Activated T-cell treated with anti-CD3 and anti-CD28 coated beads, Interleukin-2, amount 50 U/mL, for 4 hours (primary cell): ENCODE measurements around the gene ERGIC3. TPM values are rescaled to one million over a fixed set of nuclear protein-coding genes. Genes with fewer than 3 reads are reported as not detected.

Source experiments
- ATAC-seq, 2 donors: fragments of 200-7000 bp; cut with Tn5 transposase; one replicate each; pipeline ENCODE4 v1.10.0; 2021
- DNase-seq: peaks from one replicate; pipeline ENCODE4 v3.0.0-alpha.2; 2020
- H3K27me3 Mint-ChIP-seq: one replicate; pipeline ENCODE4 v1.8.0; 2021; ENCODE audit warnings: low read depth, mixed read lengths
- H3K36me3 Mint-ChIP-seq: one replicate; pipeline ENCODE4 v1.8.0; 2022; ENCODE audit warnings: mixed read lengths; ENCODE audit not compliant: insufficient read depth
- H3K4me1 Mint-ChIP-seq: one replicate; pipeline ENCODE4 v1.8.0; 2021; ENCODE audit warnings: low read depth, mixed read lengths
- H3K4me3 Mint-ChIP-seq: one replicate; pipeline ENCODE4 v1.8.0; 2021; ENCODE audit warnings: mild to moderate bottlenecking, moderate library complexity, mixed read lengths
- H3K9me3 Mint-ChIP-seq: one replicate; pipeline ENCODE4 v1.8.0; 2021; ENCODE audit warnings: mixed read lengths
- total RNA-seq, 3 donors: library from RNA; stranded (reverse); gene quantifications; one replicate each; pipeline ENCODE4 v1.2.1, GENCODE V29; 2021

The ERGIC3 gene
- total RNA-seq = 100 to 1,000 TPM; 127 to 130 (median 128) TPM

DNA sequence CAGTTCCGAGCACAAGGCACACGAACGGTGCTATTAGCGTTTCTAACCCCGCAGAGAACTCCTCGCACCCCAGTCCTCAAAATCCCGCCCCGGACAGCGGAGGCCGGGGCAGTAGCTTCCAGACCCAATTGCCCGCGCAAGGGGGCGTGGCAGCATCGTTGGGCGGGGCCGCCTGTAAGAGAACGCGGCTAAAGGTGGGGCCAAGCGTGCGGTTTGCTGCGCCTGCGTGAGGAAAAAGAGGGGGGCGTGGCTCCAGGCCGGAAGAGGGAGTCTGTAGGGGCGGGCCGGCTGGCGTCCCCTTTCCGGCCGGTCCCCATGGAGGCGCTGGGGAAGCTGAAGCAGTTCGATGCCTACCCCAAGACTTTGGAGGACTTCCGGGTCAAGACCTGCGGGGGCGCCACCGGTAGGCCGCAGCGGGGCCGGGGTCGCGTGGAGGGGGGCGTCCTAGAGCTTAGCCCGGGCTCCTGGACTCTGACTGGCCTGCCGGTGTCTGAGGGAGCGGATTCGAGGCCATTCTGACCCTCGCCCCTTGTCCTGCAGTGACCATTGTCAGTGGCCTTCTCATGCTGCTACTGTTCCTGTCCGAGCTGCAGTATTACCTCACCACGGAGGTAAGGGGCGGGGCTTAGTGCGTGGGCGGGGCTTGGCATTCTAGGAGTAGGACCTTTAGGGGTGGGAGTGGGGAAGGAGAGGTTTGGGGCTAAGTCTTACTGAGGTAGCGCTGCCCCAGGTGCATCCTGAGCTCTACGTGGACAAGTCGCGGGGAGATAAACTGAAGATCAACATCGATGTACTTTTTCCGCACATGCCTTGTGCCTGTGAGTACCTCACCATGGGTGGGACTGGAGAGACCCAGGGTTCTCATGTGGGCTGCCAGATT is at the start of gene ERGIC3:
TSS of gene ERGIC3 (plus strand) at position 296 of the 880 bp plus-strand sequence. CDS start at position 316, 20 bp downstream.
- Mint-ChIP-seq H3K4me1 (peaks cover 15% of the 10 kb centered on the region), H3K4me3 (peak within 1 kb of the TSS; percentile 88), H3K36me3 (peaks cover 10% of the 10 kb centered on the region), H3K9me3 (no peaks in the 10 kb centered on the region), H3K27me3 (no peaks in the 10 kb centered on the region)
- ATAC-seq (peak; percentile 99), DNase-seq (peak; percentile 97)

DNA sequence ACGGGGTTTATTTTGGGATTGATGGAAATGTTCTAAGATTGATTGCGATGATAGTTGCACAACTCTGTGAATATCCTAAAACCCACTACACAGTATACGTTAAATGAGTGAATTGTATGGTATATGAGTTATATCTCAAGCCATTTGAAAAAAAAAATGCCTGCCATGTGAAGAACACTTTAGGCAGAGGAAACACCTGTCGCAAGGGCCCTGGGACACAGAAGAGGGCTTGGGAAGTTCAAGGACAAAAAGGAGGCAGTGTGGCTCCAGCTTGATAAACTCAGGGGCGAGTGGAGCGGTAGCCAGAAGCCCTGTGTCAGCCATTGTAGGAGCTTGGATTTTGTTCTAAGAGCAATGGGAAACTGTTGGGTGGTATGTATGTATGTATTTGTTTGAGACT is 49.5 kb upstream of the ERGIC3 start:
- Mint-ChIP-seq H3K4me3 (peak overlapping the region; percentile 98), H3K9me3 (no peaks in the 10 kb centered on the region), H3K4me1 (peaks cover 50% of the 10 kb centered on the region), H3K27me3 (no peaks in the 10 kb centered on the region), H3K36me3 (peaks cover 32% of the 10 kb centered on the region)
- no peak for ATAC-seq
- no peak for DNase-seq

DNA sequence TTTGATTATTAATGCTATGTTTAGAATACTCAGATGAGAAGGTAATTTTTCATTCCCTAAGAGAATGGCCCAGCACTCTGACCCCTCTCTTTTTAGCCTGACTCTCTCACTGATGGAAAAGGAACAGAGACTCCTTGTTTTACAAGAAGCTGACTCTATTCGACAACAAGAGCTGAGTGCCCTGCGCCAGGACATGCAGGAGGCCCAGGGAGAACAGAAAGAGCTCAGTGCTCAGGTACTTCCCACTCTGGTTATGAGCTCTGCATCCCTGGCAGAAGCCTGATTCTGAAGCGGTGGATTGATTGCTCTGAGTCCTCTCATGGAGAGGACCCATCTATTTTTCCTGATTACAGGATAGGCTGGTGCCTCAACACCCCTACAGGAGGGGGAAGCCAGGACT is 45.4 kb upstream of the ERGIC3 start:
- ATAC-seq = no peak
- no peaks in the 10 kb centered on the region for H3K27me3 Mint-ChIP-seq
- H3K4me1 Mint-ChIP-seq = peaks cover 20% of the 10 kb centered on the region
- H3K36me3 Mint-ChIP-seq = peaks cover 45% of the 10 kb centered on the region
- no peak overlapping the region for H3K4me3 Mint-ChIP-seq
- no peak for DNase-seq
- H3K9me3 Mint-ChIP-seq = no peaks in the 10 kb centered on the region

DNA sequence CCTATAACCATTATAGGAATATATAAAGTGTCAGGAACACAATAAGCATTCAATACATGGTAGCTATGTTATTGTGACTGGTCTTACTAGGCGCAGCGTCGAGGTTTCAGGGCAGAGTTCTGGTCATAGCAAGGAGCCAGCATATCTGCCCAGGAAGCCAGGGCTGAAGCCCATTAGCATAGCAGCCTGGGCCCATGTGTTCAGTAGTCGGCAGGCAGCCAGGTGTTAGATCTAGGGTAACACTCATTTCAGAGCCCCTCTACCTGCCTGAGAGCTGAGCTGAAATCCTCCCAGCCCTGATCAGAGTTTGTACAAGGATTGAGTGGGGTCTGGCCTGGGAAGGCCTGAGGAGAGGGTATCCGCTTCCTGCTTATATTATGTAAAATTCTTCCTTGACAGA is 44.6 kb upstream of the ERGIC3 start:
- ATAC-seq (no peak), DNase-seq (no peak)
- H3K27me3 Mint-ChIP-seq = no peaks in the 10 kb centered on the region
- H3K36me3 Mint-ChIP-seq = peaks cover 49% of the 10 kb centered on the region
- H3K9me3 Mint-ChIP-seq = no peaks in the 10 kb centered on the region
- H3K4me1 Mint-ChIP-seq = peaks cover 16% of the 10 kb centered on the region
- no peak overlapping the region for H3K4me3 Mint-ChIP-seq

DNA sequence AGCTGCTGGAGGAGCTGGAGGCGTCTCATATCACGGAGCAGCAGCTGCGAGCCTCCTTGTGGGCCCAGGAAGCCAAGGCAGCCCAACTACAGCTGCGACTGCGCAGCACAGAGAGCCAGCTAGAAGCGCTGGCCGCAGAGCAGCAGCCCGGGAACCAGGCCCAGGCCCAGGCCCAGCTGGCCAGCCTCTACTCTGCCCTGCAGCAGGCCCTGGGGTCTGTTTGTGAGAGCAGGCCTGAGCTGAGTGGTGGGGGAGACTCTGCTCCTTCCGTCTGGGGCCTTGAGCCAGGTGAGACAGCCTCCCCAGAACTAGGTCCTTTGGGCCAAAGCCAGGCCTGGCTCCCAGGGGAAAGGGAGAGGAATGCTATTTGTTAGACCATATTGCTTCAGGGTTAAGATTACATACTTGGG is 44.1 kb upstream of the ERGIC3 start:
- H3K4me1 Mint-ChIP-seq = peaks cover 14% of the 10 kb centered on the region
- peaks cover 53% of the 10 kb centered on the region for H3K36me3 Mint-ChIP-seq
- no peak overlapping the region for H3K4me3 Mint-ChIP-seq
- H3K27me3 Mint-ChIP-seq = no peaks in the 10 kb centered on the region
- DNase-seq (no peak), ATAC-seq (no peak)
- no peaks in the 10 kb centered on the region for H3K9me3 Mint-ChIP-seq

DNA sequence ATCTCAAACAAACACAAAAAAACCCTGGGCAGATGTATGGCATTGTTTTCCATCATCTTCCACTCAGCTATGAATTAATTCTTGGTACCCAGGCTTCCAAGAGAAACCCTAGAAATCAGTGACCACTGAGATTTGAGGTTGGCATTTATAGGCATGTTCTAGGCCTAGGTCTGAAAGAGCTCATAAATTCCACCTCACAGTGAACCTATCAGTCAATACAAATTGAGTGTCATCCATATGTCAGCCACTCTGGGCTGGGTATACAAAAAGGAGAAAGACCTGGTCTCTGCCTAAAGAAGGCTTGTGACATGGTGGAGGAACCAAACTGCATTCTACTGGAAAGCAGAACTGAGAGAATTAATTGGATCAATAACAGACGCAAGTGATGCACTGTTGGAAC is 42.6 kb upstream of the ERGIC3 start:
- Mint-ChIP-seq H3K9me3 (no peaks in the 10 kb centered on the region), H3K4me3 (no peak overlapping the region), H3K36me3 (peaks cover 59% of the 10 kb centered on the region), H3K4me1 (peaks cover 13% of the 10 kb centered on the region), H3K27me3 (no peaks in the 10 kb centered on the region)
- ATAC-seq (no peak), DNase-seq (no peak)

DNA sequence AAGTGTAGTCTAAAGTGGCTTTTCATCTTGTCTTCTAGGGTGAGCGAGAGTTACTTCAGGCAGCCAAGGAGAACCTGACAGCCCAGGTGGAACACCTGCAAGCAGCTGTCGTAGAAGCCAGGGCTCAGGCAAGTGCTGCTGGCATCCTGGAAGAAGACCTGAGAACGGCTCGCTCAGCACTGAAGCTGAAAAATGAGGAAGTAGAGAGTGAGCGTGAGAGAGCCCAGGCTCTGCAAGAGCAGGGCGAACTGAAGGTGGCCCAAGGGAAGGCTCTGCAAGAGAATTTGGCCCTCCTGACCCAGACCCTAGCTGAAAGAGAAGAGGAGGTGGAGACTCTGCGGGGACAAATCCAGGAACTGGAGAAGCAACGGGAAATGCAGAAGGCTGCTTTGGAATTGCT is 39.5 kb upstream of the ERGIC3 start:
- peaks cover 28% of the 10 kb centered on the region for H3K4me1 Mint-ChIP-seq
- ATAC-seq = no peak
- H3K36me3 Mint-ChIP-seq = peaks cover 59% of the 10 kb centered on the region
- DNase-seq = no peak
- no peaks in the 10 kb centered on the region for H3K9me3 Mint-ChIP-seq
- no peak overlapping the region for H3K4me3 Mint-ChIP-seq
- no peaks in the 10 kb centered on the region for H3K27me3 Mint-ChIP-seq

DNA sequence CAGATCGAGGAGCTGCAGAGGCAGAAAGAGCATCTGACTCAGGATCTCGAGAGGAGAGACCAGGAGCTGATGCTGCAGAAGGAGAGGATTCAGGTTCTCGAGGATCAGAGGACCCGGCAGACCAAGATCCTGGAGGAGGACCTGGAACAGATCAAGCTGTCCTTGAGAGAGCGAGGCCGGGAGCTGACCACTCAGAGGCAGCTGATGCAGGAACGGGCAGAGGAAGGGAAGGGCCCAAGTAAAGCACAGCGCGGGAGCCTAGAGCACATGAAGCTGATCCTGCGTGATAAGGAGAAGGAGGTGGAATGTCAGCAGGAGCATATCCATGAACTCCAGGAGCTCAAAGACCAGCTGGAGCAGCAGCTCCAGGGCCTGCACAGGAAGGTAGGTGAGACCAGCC is 38.6 kb upstream of the ERGIC3 start:
- H3K4me3 Mint-ChIP-seq = no peak overlapping the region
- peaks cover 61% of the 10 kb centered on the region for H3K36me3 Mint-ChIP-seq
- ATAC-seq (no peak), DNase-seq (no peak)
- H3K27me3 Mint-ChIP-seq = no peaks in the 10 kb centered on the region
- peaks cover 28% of the 10 kb centered on the region for H3K4me1 Mint-ChIP-seq
- H3K9me3 Mint-ChIP-seq = no peaks in the 10 kb centered on the region

DNA sequence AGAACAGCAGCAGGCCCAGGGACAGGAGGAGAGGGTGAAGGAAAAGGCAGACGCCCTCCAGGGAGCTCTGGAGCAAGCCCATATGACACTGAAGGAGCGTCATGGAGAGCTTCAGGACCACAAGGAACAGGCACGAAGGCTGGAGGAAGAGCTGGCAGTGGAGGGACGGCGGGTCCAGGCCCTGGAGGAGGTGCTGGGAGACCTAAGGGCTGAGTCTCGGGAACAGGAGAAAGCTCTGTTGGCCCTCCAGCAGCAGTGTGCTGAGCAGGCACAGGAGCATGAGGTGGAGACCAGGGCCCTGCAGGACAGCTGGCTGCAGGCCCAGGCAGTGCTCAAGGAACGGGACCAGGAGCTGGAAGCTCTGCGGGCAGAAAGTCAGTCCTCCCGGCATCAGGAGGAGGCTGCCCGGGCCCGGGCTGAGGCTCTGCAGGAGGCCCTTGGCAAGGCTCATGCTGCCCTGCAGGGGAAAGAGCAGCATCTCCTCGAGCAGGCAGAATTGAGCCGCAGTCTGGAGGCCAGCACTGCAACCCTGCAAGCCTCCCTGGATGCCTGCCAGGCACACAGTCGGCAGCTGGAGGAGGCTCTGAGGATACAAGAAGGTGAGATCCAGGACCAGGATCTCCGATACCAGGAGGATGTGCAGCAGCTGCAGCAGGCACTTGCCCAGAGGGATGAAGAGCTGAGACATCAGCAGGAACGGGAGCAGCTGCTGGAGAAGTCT is 37.9 kb upstream of the ERGIC3 start:
- Mint-ChIP-seq H3K4me1 (peaks cover 28% of the 10 kb centered on the region), H3K36me3 (peaks cover 63% of the 10 kb centered on the region), H3K9me3 (no peaks in the 10 kb centered on the region), H3K27me3 (no peaks in the 10 kb centered on the region), H3K4me3 (no peak overlapping the region)
- no peak for ATAC-seq
- DNase-seq = no peak

DNA sequence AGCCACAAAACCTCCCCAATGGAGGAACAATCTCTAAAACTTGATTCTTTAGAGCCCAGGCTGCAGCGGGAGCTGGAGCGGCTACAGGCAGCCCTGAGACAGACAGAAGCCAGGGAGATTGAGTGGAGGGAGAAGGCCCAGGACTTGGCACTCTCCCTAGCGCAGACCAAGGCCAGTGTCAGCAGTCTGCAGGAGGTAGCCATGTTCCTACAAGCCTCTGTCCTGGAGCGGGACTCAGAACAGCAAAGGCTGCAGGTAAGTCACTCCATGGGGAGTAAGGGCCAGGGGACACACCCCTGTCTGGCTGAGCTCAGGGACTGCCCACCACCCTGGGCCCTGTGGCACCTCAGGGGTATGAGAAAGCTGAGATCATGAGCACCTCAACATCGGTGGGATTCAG is 37.1 kb upstream of the ERGIC3 start:
- Mint-ChIP-seq H3K4me3 (no peak overlapping the region), H3K36me3 (peaks cover 59% of the 10 kb centered on the region), H3K4me1 (peaks cover 28% of the 10 kb centered on the region), H3K9me3 (no peaks in the 10 kb centered on the region), H3K27me3 (no peaks in the 10 kb centered on the region)
- ATAC-seq (no peak), DNase-seq (no peak)

DNA sequence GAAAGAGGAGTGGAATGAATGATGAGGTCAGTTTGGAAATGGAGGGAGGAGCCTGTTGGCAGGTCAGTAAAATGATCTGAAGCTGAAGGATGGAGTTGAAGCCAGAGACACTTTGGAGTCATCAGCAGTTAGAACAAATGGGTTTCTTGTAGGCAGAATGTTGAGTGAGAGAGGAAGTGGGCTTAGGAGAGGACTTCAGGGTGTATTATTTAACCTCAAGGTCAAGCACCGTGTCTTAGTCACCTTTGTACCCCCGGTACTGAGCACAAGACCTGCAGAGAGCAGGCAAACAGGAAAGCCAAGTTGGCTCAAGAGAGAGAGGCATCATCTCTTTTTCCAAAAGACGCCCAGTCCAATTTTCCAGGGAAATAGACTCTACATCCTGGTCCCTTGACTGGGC is 35.7 kb upstream of the ERGIC3 start:
- H3K9me3 Mint-ChIP-seq = no peaks in the 10 kb centered on the region

DNA sequence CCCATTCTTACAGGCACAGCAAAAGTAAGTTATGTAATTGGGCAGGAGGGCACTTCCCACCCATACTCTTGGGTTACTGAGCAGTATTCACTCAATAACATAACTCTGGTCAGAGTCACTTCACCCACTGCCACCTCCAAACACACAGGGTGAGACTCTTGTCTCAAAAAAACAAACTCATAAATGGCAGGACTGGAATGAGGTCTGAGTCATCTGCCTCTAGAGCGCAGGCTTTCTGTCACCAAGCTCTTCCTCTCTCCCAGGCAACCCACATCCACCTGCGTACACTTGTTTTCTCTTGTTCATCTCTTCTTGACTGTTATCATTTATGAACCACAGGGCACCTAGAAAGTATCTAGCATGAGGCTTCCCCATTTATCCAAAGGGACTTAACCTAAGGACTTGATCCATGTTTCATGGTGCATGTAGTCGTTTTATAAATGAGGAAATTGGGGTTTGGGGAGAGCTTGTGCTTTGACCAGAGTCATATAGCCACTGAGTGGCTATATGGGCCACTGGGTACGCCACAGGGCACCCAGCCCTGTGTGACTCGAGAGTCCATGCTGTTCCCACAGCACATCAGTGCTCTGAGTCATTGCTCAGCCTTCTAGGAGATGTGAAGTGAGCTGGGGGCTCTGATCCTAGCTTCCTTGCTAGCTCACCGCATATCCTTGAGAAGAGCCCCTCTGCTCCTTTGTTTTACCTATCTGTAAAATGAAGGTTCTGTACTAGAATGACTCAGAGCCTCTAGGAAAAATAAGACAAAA is 34.8 kb upstream of the ERGIC3 start:
- ATAC-seq (peak; percentile 70 to 86), DNase-seq (no peak)
- Mint-ChIP-seq H3K27me3 (no peaks in the 10 kb centered on the region), H3K4me3 (no peak overlapping the region), H3K9me3 (no peaks in the 10 kb centered on the region), H3K36me3 (peaks cover 49% of the 10 kb centered on the region), H3K4me1 (peaks cover 27% of the 10 kb centered on the region)

More for the DNA sequence above, 35.7 kb upstream of the ERGIC3 start:
- Mint-ChIP-seq H3K4me1 (peaks cover 28% of the 10 kb centered on the region), H3K27me3 (no peaks in the 10 kb centered on the region), H3K36me3 (peaks cover 47% of the 10 kb centered on the region), H3K4me3 (no peak overlapping the region)
- DNase-seq (no peak), ATAC-seq (no peak)

DNA sequence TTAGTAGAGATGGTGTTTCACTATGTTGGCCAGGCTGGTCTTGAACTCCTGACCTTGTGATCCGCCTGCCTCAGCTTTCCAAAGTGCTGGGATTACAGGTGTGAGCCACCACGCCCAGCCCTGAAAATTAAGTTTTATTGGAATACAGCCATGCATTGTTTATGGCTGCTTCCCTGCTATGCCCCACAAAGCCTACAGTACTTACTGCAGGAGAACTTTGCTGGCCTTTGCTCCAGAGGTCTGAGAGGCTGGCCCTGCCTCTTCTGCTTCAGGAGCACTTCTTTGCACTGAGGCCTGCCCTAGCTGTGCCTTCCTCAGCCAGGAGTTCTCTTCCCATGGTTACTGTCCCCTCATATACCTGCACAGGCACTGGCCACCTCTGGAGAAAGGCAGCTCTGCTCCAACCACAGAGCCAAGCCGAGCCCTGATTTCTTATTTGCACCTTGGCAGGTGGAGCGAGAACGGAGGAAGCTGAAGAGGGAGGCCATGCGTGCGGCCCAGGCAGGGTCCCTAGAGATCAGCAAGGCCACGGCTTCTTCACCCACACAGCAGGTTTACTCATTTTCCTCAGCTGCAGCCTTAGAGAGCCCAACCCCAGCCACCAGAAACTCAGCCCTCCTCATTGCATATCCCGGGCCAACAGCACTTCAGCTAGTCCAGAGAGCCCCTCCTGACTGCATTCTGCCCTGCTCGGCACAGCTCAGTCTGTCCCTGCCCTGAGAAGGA is 33.2 kb upstream of the ERGIC3 start:
- H3K36me3 Mint-ChIP-seq = peaks cover 37% of the 10 kb centered on the region
- no peak overlapping the region for H3K4me3 Mint-ChIP-seq
- ATAC-seq (no peak), DNase-seq (no peak)
- peaks cover 19% of the 10 kb centered on the region for H3K4me1 Mint-ChIP-seq
- H3K27me3 Mint-ChIP-seq = no peaks in the 10 kb centered on the region
- no peaks in the 10 kb centered on the region for H3K9me3 Mint-ChIP-seq
